HG02852 (cell line): Measurements from ENCODE around the gene SPTB.

ENCODE experiments used
- ATAC-seq: cut with Tn5 transposase; IDR thresholded peaks from one replicate; pipeline ENCODE4 v1.9.1; 2021; ENCODE audit warnings: mild to moderate bottlenecking, moderate library complexity; ENCODE audit not compliant: unreplicated experiment

Gene SPTB

GRCh38 chr14:64889352-64889751 is 9.6 kb upstream of the SPTB start:
- ATAC-seq, result no peak

GRCh38 chr14:64885559-64885958 is 5.9 kb upstream of the SPTB start:
- ATAC-seq, result no peak

- peak; percentile 48 for ATAC-seq
Observed at GRCh38 chr14:64880221-64881121, 764 bp upstream of the SPTB start.

GRCh38 chr14:64878837-64879634 is 671 bp downstream of the SPTB start:
- no peak for ATAC-seq

GRCh38 chr14:64877846-64878245 is 1.9 kb downstream of the SPTB start:
- no peak for ATAC-seq

- ATAC-seq, result no peak
Observed at GRCh38 chr14:64875350-64875749, 4.4 kb downstream of the SPTB start.

GRCh38 chr14:64873506-64874219 is 6.0 kb downstream of the SPTB start:
- ATAC-seq, result no peak

- ATAC-seq, result no peak
Observed at GRCh38 chr14:64871344-64871743, 8.4 kb downstream of the SPTB start.

GRCh38 chr14:64870160-64870559 is 9.5 kb downstream of the SPTB start:
- no peak for ATAC-seq

- no peak for ATAC-seq
Observed at GRCh38 chr14:64868841-64869240, 10.9 kb downstream of the SPTB start.

- no peak for ATAC-seq
Observed at GRCh38 chr14:64868379-64868778, 11.3 kb downstream of the SPTB start.

GRCh38 chr14:64867182-64867581 is 12.5 kb downstream of the SPTB start:
- no peak for ATAC-seq

- ATAC-seq, result no peak
Observed at GRCh38 chr14:64865992-64866391, 13.7 kb downstream of the SPTB start.

- ATAC-seq, result no peak
Observed at GRCh38 chr14:64865109-64865508, 14.6 kb downstream of the SPTB start.

GRCh38 chr14:64864258-64864657 is 15.4 kb downstream of the SPTB start:
- ATAC-seq, result no peak

GRCh38 chr14:64861916-64862315 is 17.8 kb downstream of the SPTB start:
- ATAC-seq, result no peak

- ATAC-seq, result no peak
Observed at GRCh38 chr14:64860039-64860438, 19.7 kb downstream of the SPTB start.

GRCh38 chr14:64857979-64858744 is 21.5 kb downstream of the SPTB start:
- no peak for ATAC-seq

GRCh38 chr14:64856529-64857445 is 22.9 kb downstream of the SPTB start:
- ATAC-seq, result no peak
